DLD1 (cell line): ENCODE measurements around the gene PITRM1.

Experiments used
- in situ Hi-C: cut with HindIII; loops from 2 replicates; pipeline ENCODE4 v1.10.0; 2017; ENCODE audit warnings: low sequenced_read_pairs

PITRM1 gene

GRCh38 chr10:3172446-3173170 is at the start of gene PITRM1:
Gene PITRM1 (minus strand): TSS chr10:3172782. CDS start chr10:3172772, 10 bp downstream.
- in situ Hi-C loops: no loop called here

GRCh38 chr10:3222068-3222467 is 49.5 kb upstream of the PITRM1 start:
- in situ Hi-C loops: loop anchor here (25.0 kb wide), 1 partner anchor 1540 kb away; no protein-coding TSS in a partner anchor

GRCh38 chr10:3221601-3222000 is 49.0 kb upstream of the PITRM1 start:
- in situ Hi-C loops: loop anchor here (25.0 kb wide), 1 partner anchor 1541 kb away; no protein-coding TSS in a partner anchor

GRCh38 chr10:3220853-3221252 is 48.3 kb upstream of the PITRM1 start:
- in situ Hi-C loops: loop anchor here (25.0 kb wide), 1 partner anchor 1541 kb away; no protein-coding TSS in a partner anchor

GRCh38 chr10:3219021-3219628 is 46.5 kb upstream of the PITRM1 start:
- in situ Hi-C loops: loop anchor here (25.0 kb wide), 1 partner anchor 1543 kb away; no protein-coding TSS in a partner anchor

- in situ Hi-C loops: loop anchor here (25.0 kb wide), 1 partner anchor 1544 kb away; no protein-coding TSS in a partner anchor
These were observed 45.3 kb upstream of the PITRM1 start for GRCh38 chr10:3217853-3218252.

GRCh38 chr10:3217301-3217700 is 44.7 kb upstream of the PITRM1 start:
- in situ Hi-C loops: loop anchor here (25.0 kb wide), 1 partner anchor 1545 kb away; no protein-coding TSS in a partner anchor

- in situ Hi-C loops: loop anchor here (25.0 kb wide), 1 partner anchor 1547 kb away; no protein-coding TSS in a partner anchor
These were observed 42.7 kb upstream of the PITRM1 start for GRCh38 chr10:3215153-3215775.

- in situ Hi-C loops: loop anchor here (25.0 kb wide), 1 partner anchor 1548 kb away; no protein-coding TSS in a partner anchor
These were observed 41.4 kb upstream of the PITRM1 start for GRCh38 chr10:3213758-3214515.

- in situ Hi-C loops: loop anchor here (25.0 kb wide), 1 partner anchor 1549 kb away; no protein-coding TSS in a partner anchor
These were observed 40.6 kb upstream of the PITRM1 start for GRCh38 chr10:3213208-3213607.

GRCh38 chr10:3210251-3210877 is 37.8 kb upstream of the PITRM1 start:
- in situ Hi-C loops: loop anchor here (25.0 kb wide), 1 partner anchor 1552 kb away; no protein-coding TSS in a partner anchor

GRCh38 chr10:3208481-3209406 is 36.2 kb upstream of the PITRM1 start:
- in situ Hi-C loops: loop anchor here (25.0 kb wide), 1 partner anchor 1554 kb away; no protein-coding TSS in a partner anchor

GRCh38 chr10:3207351-3207750 is 34.8 kb upstream of the PITRM1 start:
- in situ Hi-C loops: loop anchor here (25.0 kb wide), 1 partner anchor 1555 kb away; no protein-coding TSS in a partner anchor

- in situ Hi-C loops: loop anchor here (25.0 kb wide), 1 partner anchor 1556 kb away; no protein-coding TSS in a partner anchor
These were observed 34.1 kb upstream of the PITRM1 start for GRCh38 chr10:3206511-3207157.

GRCh38 chr10:3203972-3204371 is 31.4 kb upstream of the PITRM1 start:
- in situ Hi-C loops: loop anchor here (25.0 kb wide), 1 partner anchor 1558 kb away; no protein-coding TSS in a partner anchor

- in situ Hi-C loops: loop anchor here (25.0 kb wide), 1 partner anchor 1559 kb away; no protein-coding TSS in a partner anchor
These were observed 30.6 kb upstream of the PITRM1 start for GRCh38 chr10:3203016-3203811.

GRCh38 chr10:3201796-3202195 is 29.2 kb upstream of the PITRM1 start:
- in situ Hi-C loops: loop anchor here (25.0 kb wide), 1 partner anchor 1561 kb away; no protein-coding TSS in a partner anchor
